Fibroblast of pulmonary artery (primary cell): ENCODE measurements around the gene MYO5A.

ENCODE experiments used
- DNase-seq: peaks from one replicate; pipeline ENCODE4 v3.0.0-alpha.2; 2010; ENCODE audit warnings: low read depth
- H3K4me3 ChIP-seq: replicated peaks from 2 replicates; pipeline ENCODE4 v1.5.1; 2011; ENCODE audit warnings: low read depth, mild to moderate bottlenecking, control low read depth, low read length, moderate library complexity
- TF ChIP-seq, protein P1 (sequence below): IDR thresholded peaks from 2 replicates; pipeline ENCODE4 v1.5.1; 2011; ENCODE audit warnings: mild to moderate bottlenecking, control low read depth, low read length, inconsistent platforms; ENCODE audit errors: missing control alignments

Gene MYO5A

DNA sequence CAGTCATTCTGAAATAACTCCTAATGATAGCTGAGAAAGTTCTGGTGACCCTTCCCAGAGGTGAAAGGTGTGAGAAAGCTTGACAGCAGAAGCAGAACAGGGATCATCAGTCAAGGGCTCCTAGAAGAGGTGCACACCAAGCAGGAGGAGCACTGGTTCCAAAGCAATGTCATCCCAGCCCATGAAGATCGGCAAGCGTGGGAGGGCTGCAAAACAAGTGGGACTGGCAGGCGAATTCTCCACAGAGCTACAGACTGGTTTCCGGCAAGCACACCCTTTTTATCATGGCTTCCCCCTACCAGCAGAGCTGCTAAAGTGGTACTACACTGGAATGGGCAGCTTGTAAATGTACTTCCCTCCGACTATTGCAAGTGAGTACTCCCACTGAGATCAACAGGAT is 170.7 kb downstream of the MYO5A start:
- DNase-seq, result no peak
- H3K4me3 ChIP-seq, result no peak overlapping the region
- TF ChIP-seq, protein P1, sequence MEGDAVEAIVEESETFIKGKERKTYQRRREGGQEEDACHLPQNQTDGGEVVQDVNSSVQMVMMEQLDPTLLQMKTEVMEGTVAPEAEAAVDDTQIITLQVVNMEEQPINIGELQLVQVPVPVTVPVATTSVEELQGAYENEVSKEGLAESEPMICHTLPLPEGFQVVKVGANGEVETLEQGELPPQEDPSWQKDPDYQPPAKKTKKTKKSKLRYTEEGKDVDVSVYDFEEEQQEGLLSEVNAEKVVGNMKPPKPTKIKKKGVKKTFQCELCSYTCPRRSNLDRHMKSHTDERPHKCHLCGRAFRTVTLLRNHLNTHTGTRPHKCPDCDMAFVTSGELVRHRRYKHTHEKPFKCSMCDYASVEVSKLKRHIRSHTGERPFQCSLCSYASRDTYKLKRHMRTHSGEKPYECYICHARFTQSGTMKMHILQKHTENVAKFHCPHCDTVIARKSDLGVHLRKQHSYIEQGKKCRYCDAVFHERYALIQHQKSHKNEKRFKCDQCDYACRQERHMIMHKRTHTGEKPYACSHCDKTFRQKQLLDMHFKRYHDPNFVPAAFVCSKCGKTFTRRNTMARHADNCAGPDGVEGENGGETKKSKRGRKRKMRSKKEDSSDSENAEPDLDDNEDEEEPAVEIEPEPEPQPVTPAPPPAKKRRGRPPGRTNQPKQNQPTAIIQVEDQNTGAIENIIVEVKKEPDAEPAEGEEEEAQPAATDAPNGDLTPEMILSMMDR, result no peak

DNA sequence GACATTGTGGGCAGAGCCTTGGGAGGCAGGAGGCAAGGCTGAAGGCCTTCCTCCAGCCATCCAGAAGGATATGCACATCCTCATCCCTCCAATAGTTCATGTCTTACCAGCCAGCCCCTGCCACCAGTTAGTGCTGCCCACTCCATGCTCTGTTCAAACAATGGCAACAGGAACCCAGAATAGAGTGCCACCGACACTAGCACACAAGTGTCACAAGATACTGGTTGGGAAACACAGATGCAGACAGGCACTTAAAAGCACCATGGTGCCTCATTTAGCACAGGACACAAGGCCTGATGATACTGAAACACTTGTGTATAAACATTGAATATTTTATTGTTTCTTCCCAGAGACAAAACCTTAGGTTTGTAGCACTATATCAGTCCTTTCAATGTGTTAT is 176.6 kb downstream of the MYO5A start:
- no peak overlapping the region for H3K4me3 ChIP-seq
- no peak for DNase-seq
- TF ChIP-seq, protein P1, result no peak

DNA sequence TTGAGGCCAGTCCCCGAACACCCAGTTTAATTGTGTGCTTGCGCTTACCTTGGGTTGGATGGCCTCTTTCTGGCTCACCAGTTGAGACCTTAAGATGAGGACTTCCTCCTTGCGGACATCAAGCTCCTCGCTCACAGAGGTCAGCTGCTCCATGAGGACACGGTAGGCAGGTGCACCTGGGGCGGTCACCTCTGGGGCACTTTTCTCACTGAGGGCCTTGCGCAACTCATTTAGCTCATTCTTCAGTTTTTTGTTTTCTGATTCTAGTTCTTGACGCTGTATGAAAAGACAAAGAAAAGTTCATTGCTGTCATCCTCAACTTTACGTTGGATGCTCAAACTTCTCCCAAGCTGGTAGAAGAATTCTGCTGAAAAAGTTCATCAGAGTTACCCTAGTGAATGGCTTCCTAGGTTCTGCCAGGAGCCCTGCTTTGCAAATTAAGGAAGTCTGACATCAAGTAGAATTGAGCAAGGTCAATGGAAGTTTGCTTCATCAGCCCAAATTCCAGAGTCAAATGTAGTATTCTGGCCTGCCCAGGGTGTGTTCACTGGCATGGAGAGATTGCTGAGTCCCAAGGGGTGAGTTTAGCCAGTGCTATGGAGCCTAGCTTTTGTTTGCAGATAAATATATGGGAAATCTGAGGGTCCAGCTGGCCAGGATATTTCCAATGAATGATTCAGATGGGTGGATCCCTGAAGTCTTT is 177.3 kb downstream of the MYO5A start:
- peak; percentile 62 for DNase-seq
- TF ChIP-seq, protein P1, result no peak
- H3K4me3 ChIP-seq, result no peak overlapping the region

DNA sequence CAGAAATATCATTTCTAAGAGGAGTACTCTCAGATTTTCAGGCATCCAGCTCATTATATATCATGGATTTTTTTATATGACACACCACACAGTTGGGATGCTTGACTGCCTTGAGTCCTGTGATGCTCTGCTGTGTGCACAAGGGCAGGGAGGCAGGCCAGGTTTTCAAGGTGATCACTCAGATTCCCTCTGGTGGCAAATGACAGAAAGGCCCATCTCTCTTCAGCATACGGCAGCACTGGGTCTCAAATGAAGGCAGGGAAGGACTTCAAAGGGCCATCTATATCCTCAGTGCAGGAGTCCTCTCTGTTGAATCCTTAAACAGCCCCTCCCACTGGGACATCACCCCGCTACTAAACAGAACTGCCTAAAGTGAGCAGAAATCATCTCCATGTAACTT is 178.3 kb downstream of the MYO5A start:
- DNase-seq, result no peak
- H3K4me3 ChIP-seq, result no peak overlapping the region
- TF ChIP-seq, protein P1, result no peak

DNA sequence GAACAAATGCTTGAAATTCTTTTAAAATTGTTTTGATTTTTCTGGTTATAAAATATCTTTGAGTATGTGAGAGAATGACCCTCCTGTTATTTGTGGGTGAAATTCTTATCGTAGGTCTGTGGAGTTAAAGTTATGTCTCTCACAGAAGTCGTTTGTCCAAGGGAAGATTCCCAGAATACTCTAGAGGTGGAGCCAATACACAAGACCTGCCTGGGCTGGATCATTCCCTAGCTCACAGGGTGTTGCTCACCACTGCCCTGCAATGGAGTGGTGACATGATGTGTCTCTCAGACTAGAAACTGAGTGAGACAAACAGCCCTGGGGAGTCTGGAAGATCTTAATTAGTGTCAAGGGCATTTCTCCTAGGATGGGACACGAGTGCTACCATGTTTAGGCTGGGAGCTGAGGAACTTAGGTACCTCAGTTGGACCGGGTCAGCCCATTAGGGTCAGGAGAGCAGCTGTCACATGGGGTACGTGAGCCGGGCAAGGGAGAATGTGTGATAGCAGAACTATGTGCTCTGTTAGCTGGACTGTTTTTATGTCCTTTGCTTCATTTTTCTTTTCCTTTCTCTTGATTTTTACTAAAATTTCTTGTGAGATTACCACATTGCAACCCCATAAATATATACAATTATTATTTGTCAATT is 179.5 kb downstream of the MYO5A start:
- peak; percentile 21 for DNase-seq
- TF ChIP-seq, protein P1, result no peak
- H3K4me3 ChIP-seq, result no peak overlapping the region

DNA sequence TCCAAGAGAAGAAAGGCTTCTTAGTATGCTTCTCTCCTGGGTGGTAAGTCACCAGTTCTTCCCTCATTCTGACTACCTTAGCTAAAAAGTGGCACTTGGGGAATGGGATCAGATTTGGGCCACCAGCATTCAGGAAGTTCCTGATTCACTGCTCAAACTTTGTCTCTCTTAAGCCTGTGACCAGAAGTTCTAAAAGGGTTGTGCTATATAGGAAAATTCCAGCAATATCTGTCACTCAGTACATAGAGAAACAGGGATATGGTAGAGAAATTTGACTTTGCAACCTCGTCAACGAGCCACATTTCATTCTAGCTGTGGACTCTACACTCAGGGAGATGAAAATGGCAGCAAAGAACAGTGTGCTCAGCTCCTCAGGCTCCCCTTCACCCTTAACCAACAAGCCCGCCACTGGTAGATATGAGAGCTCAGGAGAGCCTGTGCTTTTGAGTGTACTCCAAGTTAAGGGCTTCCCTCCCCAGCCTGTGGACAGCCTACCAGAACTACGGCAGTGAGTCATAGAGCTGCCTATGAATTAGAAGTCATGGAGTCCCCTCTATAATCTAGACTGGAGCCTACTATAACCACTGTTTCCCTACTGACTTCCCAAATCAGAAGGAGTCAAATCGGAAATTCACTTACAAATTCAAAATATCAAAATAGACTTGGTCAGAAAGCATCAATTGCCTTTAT is 180.5 kb downstream of the MYO5A start:
- TF ChIP-seq, protein P1, result no peak
- peak; percentile 26 for DNase-seq
- no peak overlapping the region for H3K4me3 ChIP-seq
